Body of pancreas (tissue), 4 donors: ENCODE results near the gene EYS. TPM values are rescaled to one million over a fixed set of nuclear protein-coding genes. Genes with fewer than 3 reads are reported as not detected.

ENCODE experiments used
- ATAC-seq: fragments of 150-250 bp; one replicate; pipeline ENCODE4 v1.9.1; 2016
- DNase-seq, 4 donors: peaks; one replicate each; pipeline ENCODE4 v3.0.0-alpha.2; 2019
- H3K27ac ChIP-seq, 4 donors: fragments of 200-600 bp; sonication (generic); 1 replicate in 3 of 4; 2 replicates in 1 of 4; pipeline versions ENCODE4 v1.5.1 to v1.6.1; 2016 to 2019; ENCODE audit warnings: mild to moderate bottlenecking in 1 of 4, mixed read lengths in 1 of 4, moderate library complexity in 1 of 4
- H3K27me3 ChIP-seq, 2 donors: fragments of 200-600 bp; sonication (generic); one replicate each; pipeline ENCODE4 v1.6.0; 2016; ENCODE audit warnings: mild to moderate bottlenecking in 1 of 2
- H3K36me3 ChIP-seq, 2 donors: fragments of 200-600 bp; sonication (generic); replicated peaks in 1 of 2; 2 replicates each; pipeline ENCODE4 v1.5.1; 2016; ENCODE audit warnings: low read depth in 2 of 2; ENCODE audit not compliant: insufficient read depth in 1 of 2
- H3K4me1 ChIP-seq: fragments of 200-600 bp; sonication (generic); one replicate; pipeline ENCODE4 v1.6.0; 2016
- H3K4me3 ChIP-seq, 2 donors: fragments of 200-600 bp; sonication (generic); 1 replicate in 1 of 2; 2 replicates in 1 of 2; pipeline ENCODE4 v1.5.1; 2016 to 2019
- H3K9me3 ChIP-seq, 3 donors: fragments of 200-600 bp; sonication (generic); 1 replicate in 2 of 3; 2 replicates in 1 of 3; pipeline ENCODE4 v1.5.1; 2016
- POLR2A ChIP-seq, 3 donors: fragments of 450-650 bp; IDR thresholded peaks; one replicate each; pipeline ENCODE4 v1.6.1; 2016; ENCODE audit warnings: antibody characterized with exemption in 3 of 3, mild to moderate bottlenecking in 2 of 3
- WGBS, 2 donors: methylation state at CpG; one replicate each; pipeline ENCODE4 v1.1.5; 2017; 5-methylcytosine and 5-hydroxymethylcytosine counted together
- intact Hi-C: fragments of 100-400 bp; cut with DNase I; formaldehyde crosslinking; loops from one replicate; pipeline ENCODE4 v1.15.1; 2023
- total RNA-seq, 2 donors: library from RNA; depleted of rRNA; stranded (reverse); fragments of >200 nt; gene quantifications; one replicate each; pipeline ENCODE4 v1.1.0, GENCODE V29; 2016
- TF ChIP-seq, protein P1 (sequence below), 7 experiments: fragments of 450-650 bp in 4 of 7; fragments of 200-600 bp in 3 of 7; sonication (generic) in 3 of 7; IDR thresholded peaks; one replicate each; pipeline ENCODE4 v1.5.1; 2016 to 2019; ENCODE audit warnings: antibody characterized with exemption in 7 of 7

EYS gene
- total RNA-seq, 2 donors from 2014 or later = 0.26 TPM; not detected in 1

- H3K36me3 ChIP-seq = no peaks in the 10 kb centered on the region
- no peak overlapping the region for H3K4me3 ChIP-seq
- ATAC-seq = no peak
- no peak for TF ChIP-seq POLR2A (IDR thresholded peaks at IDR 0.05)
- H3K27ac ChIP-seq = no peak overlapping the region
- no peak for DNase-seq
- 87 to 92% methylated on average over 1 of the region's 1 CpG for WGBS, 2 donors
- no peaks in the 10 kb centered on the region for H3K4me1 ChIP-seq
- intact Hi-C loops = no loop called here
- H3K27me3 ChIP-seq = no peaks in the 10 kb centered on the region
- no peaks in the 10 kb centered on the region for H3K9me3 ChIP-seq
These were observed 168.4 kb downstream of the EYS start for GRCh38 chr6:65538644-65539043.

DNA sequence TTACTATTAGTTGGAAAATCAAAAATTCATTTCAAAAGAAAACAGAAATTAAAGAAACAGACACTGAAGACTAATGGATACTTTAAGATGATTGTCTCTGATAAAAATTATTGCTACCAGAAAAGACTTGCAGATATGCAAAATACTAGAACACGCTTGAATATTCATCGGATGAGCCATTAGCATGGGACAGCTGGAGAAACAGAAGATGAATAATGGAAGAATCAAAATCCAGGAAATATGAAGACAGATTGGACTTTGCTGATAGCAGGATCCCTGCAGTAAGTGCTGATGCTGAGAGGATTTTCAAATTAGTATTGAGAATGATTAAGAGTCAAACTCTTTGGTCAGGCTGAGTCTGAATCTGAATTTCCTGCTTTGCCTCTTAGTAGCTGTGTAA is 169.4 kb downstream of the EYS start:
- DNase-seq = no peak
- Histone ChIP-seq H3K27me3 (no peaks in the 10 kb centered on the region), H3K27ac (no peak overlapping the region), H3K36me3 (no peaks in the 10 kb centered on the region), H3K4me3 (no peak overlapping the region), H3K9me3 (no peaks in the 10 kb centered on the region), H3K4me1 (no peaks in the 10 kb centered on the region)
- ATAC-seq = no peak
- no peak for TF ChIP-seq POLR2A (IDR thresholded peaks at IDR 0.05)
- TF ChIP-seq, protein P1, sequence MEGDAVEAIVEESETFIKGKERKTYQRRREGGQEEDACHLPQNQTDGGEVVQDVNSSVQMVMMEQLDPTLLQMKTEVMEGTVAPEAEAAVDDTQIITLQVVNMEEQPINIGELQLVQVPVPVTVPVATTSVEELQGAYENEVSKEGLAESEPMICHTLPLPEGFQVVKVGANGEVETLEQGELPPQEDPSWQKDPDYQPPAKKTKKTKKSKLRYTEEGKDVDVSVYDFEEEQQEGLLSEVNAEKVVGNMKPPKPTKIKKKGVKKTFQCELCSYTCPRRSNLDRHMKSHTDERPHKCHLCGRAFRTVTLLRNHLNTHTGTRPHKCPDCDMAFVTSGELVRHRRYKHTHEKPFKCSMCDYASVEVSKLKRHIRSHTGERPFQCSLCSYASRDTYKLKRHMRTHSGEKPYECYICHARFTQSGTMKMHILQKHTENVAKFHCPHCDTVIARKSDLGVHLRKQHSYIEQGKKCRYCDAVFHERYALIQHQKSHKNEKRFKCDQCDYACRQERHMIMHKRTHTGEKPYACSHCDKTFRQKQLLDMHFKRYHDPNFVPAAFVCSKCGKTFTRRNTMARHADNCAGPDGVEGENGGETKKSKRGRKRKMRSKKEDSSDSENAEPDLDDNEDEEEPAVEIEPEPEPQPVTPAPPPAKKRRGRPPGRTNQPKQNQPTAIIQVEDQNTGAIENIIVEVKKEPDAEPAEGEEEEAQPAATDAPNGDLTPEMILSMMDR (IDR thresholded peaks at IDR 0.05) = no peak
- intact Hi-C loops = no loop called here
- WGBS, 2 donors = 91% methylated on average over 2 of the region's 2 CpGs

GRCh38 chr6:65531533-65531932 is 175.5 kb downstream of the EYS start:
- no peaks in the 10 kb centered on the region for H3K9me3 ChIP-seq
- DNase-seq (no peak), ATAC-seq (no peak)
- H3K27me3 ChIP-seq = no peaks in the 10 kb centered on the region
- TF ChIP-seq, protein P1 (IDR thresholded peaks at IDR 0.05) = no peak
- TF ChIP-seq POLR2A (IDR thresholded peaks at IDR 0.05) = no peak
- no peak overlapping the region for H3K4me3 ChIP-seq
- intact Hi-C loops = no loop called here
- no peaks in the 10 kb centered on the region for H3K36me3 ChIP-seq
- no peak overlapping the region for H3K27ac ChIP-seq
- WGBS, 2 donors = 55 to 83% methylated on average over 3 of the region's 3 CpGs
- H3K4me1 ChIP-seq = no peaks in the 10 kb centered on the region

- DNase-seq (no peak), ATAC-seq (no peak)
- H3K27me3 ChIP-seq = no peaks in the 10 kb centered on the region
- TF ChIP-seq, protein P1 (IDR thresholded peaks at IDR 0.05) = no peak
- no peak for TF ChIP-seq POLR2A (IDR thresholded peaks at IDR 0.05)
- H3K9me3 ChIP-seq = no peaks in the 10 kb centered on the region
- H3K4me3 ChIP-seq = no peak overlapping the region
- WGBS, 2 donors = 75 to 80% methylated on average over 2 of the region's 2 CpGs
- intact Hi-C loops = no loop called here
- no peaks in the 10 kb centered on the region for H3K36me3 ChIP-seq
- H3K27ac ChIP-seq = no peak overlapping the region
- H3K4me1 ChIP-seq = no peaks in the 10 kb centered on the region
These were observed 182.8 kb downstream of the EYS start for GRCh38 chr6:65524232-65524631.

GRCh38 chr6:65505736-65506135 is 201.3 kb downstream of the EYS start:
- H3K4me1 ChIP-seq = no peaks in the 10 kb centered on the region
- no peaks in the 10 kb centered on the region for H3K27me3 ChIP-seq
- TF ChIP-seq, protein P1 (IDR thresholded peaks at IDR 0.05) = no peak
- no peak for TF ChIP-seq POLR2A (IDR thresholded peaks at IDR 0.05)
- DNase-seq (no peak), ATAC-seq (no peak)
- intact Hi-C loops = no loop called here
- no peak overlapping the region for H3K4me3 ChIP-seq
- no peaks in the 10 kb centered on the region for H3K9me3 ChIP-seq
- no peak overlapping the region for H3K27ac ChIP-seq
- H3K36me3 ChIP-seq = no peaks in the 10 kb centered on the region
- 41 to 49% methylated on average over 4 of the region's 4 CpGs for WGBS, 2 donors
